Activated naive CD8-positive, alpha-beta T cell treated with anti-CD3 and anti-CD28 coated beads, Interleukin-2, amount 50 U/mL, for 24 hours (primary cell): ENCODE results near the gene TMEM184A.
A peak's percentile ranks its signal among the peaks of the same experiment; 100 is the strongest.

Experiments used
- ATAC-seq: fragments of 150-1000 bp; cut with Tn5 transposase; one replicate; pipeline ENCODE4 v1.10.0; 2021
- DNase-seq: peaks from one replicate; pipeline ENCODE4 v3.0.0; 2021
- H3K27ac Mint-ChIP-seq: one replicate; pipeline ENCODE4 v1.8.0; 2021; ENCODE audit warnings: mild to moderate bottlenecking, mixed read lengths
- H3K27me3 Mint-ChIP-seq: one replicate; pipeline ENCODE4 v1.8.0; 2021; ENCODE audit warnings: mixed read lengths
- H3K36me3 Mint-ChIP-seq: one replicate; pipeline ENCODE4 v1.8.0; 2021; ENCODE audit warnings: low read depth, mixed read lengths
- H3K4me1 Mint-ChIP-seq: one replicate; pipeline ENCODE4 v1.8.0; 2021; ENCODE audit warnings: mixed read lengths
- H3K4me3 Mint-ChIP-seq: one replicate; pipeline ENCODE4 v1.8.0; 2021; ENCODE audit warnings: mild to moderate bottlenecking, moderate library complexity, mixed read lengths
- H3K9me3 Mint-ChIP-seq: one replicate; pipeline ENCODE4 v1.8.0; 2021; ENCODE audit warnings: mixed read lengths

The TMEM184A gene

DNA sequence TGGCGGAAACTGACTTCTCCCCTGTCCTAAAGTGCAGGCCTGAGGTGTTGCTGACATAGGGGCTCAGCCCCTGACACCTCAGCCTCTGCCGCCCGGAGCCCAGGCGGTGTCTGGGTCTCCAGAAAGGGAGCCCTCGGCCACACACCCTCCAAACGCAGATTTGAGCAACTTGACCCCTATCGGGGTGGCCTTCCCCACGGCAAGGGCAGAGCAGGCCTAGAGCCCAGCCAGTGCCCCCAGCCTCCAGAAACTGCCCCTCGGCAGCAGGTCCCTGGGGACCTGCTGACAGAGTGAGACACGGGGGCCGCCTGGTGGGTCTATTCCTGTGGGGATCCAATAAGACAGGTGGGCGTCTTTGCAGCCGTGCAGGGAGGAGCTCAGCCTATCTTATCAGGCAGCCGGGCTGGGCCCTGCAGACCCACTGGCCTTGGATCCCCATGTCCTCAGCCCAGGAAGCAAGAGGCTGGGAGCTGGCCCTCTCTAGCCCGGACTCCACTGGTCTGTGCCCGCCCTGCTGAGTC lies 11.0 kb downstream of the TMEM184A start:
- Mint-ChIP-seq H3K36me3 (no peaks in the 10 kb centered on the region), H3K4me3 (no peak overlapping the region)

DNA sequence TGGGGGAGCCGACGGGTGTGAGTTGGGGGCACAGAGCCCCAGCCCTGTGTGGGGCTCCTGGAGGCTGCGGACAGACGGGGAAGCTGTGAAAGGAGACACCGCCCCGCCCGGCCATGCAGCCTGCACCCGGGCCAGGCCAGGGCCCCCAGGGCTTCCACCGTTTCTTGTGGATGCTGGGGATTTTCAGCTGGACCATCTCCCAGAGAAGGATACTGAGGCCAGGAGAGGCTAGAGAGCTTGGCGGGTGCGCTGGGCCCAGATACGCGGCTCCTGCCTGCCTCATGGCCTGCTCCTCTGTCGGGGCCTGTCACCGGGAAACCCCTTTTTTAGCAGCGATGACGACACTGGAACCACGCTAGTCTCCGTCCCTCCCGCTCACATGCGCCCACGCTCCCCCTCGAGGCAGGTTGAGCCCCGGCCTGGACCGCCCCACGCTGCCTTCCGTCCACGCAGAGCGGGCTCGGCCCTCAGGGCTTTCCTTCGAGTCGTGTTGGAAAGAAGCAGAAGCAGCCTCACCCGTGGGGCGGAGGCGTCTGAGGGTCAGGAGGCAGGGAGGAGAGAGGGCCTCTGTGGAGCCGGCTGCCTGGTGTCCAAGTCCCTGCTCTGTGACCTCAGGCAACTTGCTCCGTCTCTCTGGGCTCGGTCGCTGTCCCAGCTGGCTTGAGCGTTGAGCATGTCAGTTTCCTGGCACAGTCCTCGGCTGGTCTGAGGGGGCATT lies 11.7 kb downstream of the TMEM184A start:
- ATAC-seq, result no peak
- H3K27ac Mint-ChIP-seq, result no peak overlapping the region
- H3K9me3 Mint-ChIP-seq, result no peaks in the 10 kb centered on the region
- H3K27me3 Mint-ChIP-seq, result no peaks in the 10 kb centered on the region
- no peaks in the 10 kb centered on the region for H3K4me1 Mint-ChIP-seq
- DNase-seq, result no peak
- H3K36me3 Mint-ChIP-seq, result no peaks in the 10 kb centered on the region
- no peak overlapping the region for H3K4me3 Mint-ChIP-seq

More for the DNA sequence above, 11.0 kb downstream of the TMEM184A start:
- no peak for ATAC-seq
- no peak for DNase-seq
- Mint-ChIP-seq H3K27ac (no peak overlapping the region), H3K9me3 (no peaks in the 10 kb centered on the region), H3K27me3 (no peaks in the 10 kb centered on the region), H3K4me1 (no peaks in the 10 kb centered on the region)

DNA sequence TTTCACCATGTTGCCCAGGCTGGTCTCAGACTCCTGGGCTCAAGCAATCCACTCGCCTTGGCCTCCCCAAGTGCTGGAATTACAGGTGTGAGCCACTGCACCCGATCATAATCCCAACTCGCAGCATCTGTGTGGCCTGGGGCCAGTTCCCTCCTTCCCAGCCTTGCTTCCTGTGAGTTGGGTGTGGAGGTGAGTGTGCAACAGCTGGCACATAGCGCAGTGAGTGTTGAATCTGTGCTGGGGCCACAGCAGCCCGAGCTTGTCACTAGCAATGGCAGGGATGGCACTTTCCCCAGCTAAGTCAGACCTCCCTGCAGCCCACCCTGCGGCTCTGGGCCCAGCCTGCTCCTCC lies 12.2 kb downstream of the TMEM184A start:
- Mint-ChIP-seq H3K4me1 (no peaks in the 10 kb centered on the region), H3K4me3 (no peak overlapping the region), H3K27me3 (no peaks in the 10 kb centered on the region), H3K36me3 (no peaks in the 10 kb centered on the region), H3K27ac (no peak overlapping the region), H3K9me3 (no peaks in the 10 kb centered on the region)
- ATAC-seq (no peak), DNase-seq (no peak)

DNA sequence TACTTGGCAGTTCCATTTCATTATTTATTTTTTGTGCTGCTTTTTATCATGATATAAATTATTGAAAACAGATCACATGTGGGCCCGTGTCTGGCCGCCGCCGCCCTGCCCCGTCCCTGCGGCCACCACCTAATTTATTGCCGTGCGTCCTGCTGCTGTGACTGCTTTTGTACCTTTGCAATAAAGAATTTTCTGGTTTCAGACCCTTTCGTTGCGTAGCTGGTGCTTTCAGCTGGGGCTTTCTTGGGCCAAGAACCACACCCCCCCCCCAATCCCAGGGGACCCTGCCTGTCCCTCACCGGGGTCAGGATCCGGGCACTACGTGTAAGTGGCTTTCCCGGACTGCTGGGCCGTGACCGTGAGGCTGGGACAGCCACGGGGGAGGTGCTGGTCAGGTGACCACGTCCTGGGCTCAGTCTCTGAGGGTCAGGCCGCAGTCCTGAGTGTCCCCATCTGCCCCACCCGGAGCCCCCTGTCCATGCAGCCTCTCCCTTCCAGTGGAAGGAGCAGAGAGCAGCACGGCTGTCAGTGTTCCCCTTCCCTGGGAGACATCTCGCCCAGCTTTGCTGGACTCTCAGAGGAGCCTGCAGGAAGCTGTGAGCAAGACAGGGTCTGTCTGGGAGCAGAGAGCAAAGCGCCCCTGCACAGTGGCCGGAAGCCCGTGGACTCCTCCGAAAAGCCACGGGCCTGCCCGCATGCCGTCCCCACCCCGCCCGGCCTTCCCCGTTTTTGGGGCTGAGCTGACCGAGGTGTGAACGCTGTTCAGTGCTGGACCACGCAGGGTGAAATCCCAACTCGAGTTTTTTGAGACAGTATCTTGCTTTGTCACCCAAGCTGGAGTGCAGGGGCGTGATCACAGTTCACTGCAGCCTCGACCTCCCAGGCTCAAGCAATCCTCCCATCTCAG lies 12.9 kb downstream of the TMEM184A start:
- Mint-ChIP-seq H3K27me3 (no peaks in the 10 kb centered on the region), H3K9me3 (no peaks in the 10 kb centered on the region), H3K27ac (no peak overlapping the region), H3K4me1 (no peaks in the 10 kb centered on the region), H3K4me3 (no peak overlapping the region), H3K36me3 (no peaks in the 10 kb centered on the region)
- no peak for ATAC-seq
- no peak for DNase-seq

DNA sequence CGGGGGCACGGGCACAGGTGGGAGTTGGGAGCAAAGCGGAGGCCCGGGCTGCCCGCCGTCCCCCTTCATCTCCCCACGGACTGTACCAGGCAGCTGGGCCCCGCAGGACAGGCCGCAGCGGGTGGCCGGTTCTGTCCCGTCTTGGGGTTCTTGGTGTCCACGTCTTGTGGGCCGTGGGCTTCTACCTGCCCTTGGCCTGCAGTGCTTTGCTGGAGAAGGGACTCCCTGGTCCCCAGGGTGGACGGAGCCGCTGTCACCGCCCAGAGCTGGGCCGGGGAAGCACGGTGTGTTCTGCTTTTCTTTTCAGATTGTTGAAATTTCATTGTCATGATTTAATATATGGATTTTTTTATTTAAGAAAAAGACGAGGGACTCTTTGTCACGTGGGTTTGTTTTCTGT lies 13.7 kb downstream of the TMEM184A start:
- Mint-ChIP-seq H3K27ac (no peak overlapping the region), H3K27me3 (no peaks in the 10 kb centered on the region), H3K36me3 (peaks cover 1% of the 10 kb centered on the region), H3K4me1 (peaks cover 2% of the 10 kb centered on the region), H3K4me3 (no peak overlapping the region), H3K9me3 (no peaks in the 10 kb centered on the region)
- ATAC-seq (no peak), DNase-seq (no peak)

DNA sequence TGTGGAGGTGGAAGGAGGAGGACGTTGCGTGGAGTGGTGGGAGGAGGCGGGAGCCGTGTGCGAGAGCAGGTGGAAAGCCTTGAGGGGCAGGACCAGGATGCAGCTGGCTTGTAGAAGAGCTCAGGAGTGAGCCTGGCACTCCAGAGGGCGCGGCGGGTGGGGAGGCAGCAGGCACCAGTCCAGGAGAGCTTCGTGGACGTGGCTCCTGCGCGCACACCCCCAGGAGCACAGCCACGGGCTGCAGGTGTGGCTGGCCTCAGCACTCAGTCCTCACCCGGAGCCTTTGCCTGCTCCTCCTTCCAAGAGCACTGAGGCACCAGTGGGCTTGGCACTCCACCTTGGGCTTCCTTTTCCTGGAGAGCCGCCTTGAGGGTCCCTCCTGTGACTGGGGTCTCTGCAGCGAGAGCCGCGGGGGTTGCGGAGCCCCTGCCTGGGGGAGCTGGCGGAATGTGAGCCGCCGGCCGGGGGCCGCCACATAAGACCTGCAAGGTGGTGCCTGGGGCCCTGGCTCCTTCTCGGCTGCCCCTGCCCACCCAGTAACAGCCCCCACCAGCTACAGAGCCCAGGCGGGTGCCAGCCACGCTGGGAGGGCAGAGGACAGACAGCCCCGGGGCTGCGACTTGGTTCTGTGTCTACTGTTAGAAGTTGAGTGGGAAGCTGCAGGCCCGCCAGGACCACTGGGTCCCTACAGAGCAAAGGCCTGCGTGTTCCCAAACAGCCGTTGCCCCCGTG lies 14.4 kb downstream of the TMEM184A start:
- Mint-ChIP-seq H3K4me1 (peaks cover 2% of the 10 kb centered on the region), H3K27me3 (no peaks in the 10 kb centered on the region), H3K36me3 (peaks cover 1% of the 10 kb centered on the region), H3K4me3 (no peak overlapping the region), H3K9me3 (no peaks in the 10 kb centered on the region), H3K27ac (no peak overlapping the region)
- ATAC-seq (no peak), DNase-seq (no peak)

DNA sequence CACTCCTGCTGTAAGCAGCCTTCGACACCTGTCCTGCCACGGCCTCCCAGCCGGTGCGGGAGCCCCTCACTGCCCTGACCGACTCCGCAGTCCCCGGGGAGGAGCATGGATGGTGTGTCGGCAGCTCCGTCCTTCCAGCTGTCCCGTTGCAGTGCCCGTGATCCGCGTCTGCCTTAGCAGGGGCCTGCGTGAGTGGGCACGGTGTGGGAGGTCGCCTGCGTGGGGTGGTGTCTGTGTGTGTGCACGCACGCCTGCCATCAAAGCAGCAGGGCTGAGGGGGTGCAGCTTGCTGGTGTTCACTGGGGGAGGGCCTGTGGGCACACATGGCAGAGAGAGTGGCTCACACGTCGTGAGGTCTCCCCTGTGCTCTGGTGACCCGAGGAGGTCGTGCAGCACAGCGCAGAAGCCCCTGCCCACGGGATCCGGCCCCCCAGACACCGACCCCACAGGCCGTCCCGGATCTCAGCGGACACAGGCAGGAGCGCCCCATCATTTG lies 15.2 kb downstream of the TMEM184A start:
- Mint-ChIP-seq H3K9me3 (no peaks in the 10 kb centered on the region), H3K27ac (no peak overlapping the region), H3K27me3 (no peaks in the 10 kb centered on the region), H3K36me3 (peaks cover 1% of the 10 kb centered on the region), H3K4me1 (peaks cover 6% of the 10 kb centered on the region), H3K4me3 (no peak overlapping the region)
- ATAC-seq (no peak), DNase-seq (no peak)

DNA sequence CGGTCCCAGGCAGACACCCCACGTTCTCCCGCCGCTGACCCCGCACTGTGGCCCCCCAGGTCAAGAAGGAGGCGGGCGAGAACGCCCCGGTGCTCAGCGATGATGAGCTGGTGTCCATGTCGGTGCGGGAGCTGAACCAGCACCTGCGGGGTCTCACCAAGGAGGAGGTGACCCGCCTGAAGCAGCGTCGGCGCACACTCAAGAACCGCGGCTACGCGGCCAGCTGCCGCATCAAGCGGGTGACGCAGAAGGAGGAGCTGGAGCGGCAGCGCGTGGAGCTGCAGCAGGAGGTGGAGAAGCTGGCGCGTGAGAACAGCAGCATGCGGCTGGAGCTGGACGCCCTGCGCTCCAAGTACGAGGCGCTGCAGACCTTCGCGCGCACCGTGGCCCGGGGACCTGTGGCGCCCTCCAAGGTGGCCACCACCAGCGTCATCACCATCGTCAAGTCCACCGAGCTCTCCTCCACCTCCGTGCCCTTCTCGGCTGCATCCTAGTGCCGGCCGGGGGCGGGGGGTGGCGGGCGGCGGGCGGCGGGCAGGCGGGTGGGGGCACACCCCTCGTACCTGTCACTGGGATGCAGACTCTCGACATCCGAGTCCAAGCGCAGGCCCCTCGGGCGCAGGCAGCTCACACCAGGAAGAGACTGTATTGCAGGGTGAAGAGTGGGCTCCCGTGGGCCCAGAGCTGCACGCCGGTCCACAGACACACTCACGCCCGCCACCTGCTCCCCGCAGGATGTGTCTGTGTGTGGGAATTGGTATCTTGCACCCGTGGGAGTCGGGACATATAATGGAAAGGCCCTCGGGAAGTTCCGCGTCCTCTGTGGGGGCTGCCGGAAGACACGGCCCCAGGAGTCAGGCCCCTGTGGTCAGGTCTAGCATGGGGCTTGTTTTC lies 15.9 kb downstream of the TMEM184A start:
- Mint-ChIP-seq H3K4me1 (peaks cover 6% of the 10 kb centered on the region), H3K9me3 (no peaks in the 10 kb centered on the region), H3K4me3 (no peak overlapping the region), H3K27me3 (no peaks in the 10 kb centered on the region), H3K27ac (no peak overlapping the region), H3K36me3 (peaks cover 1% of the 10 kb centered on the region)
- ATAC-seq (no peak), DNase-seq (no peak)

DNA sequence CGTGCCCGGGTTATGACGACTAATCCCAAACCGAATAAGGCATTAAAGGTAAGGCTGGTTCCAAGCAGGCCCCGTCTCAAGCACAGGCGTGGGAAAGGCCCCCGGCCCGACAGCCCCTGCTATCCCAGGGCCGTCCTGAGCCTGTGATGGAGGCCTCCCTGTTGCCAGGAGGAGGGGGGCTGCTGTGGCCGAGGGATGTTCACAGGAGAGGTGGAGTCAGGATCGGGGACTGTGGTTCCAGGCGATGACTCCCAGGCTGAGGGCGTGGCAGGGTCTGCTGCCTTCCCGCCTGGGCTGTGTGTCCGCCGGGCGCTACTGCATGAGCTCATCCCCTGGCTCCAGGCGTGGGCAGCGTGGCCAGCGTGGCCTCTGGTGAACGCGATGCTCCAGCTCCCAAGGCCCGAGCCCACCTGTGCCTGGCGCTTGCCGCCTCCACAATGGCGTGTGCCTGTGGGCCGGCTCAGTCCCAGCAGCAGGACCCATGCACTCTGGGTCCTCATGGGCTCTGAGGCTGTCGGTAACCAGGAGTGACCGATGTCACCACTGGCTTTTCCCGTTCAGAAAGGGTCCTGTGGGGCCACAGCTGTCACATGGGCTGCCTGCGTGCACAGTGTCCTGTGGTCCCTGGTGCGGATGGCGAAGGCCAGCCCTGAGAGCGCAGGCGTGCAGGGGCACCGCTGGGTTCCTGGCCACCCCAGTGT lies 16.7 kb downstream of the TMEM184A start:
- DNase-seq (no peak), ATAC-seq (no peak)
- Mint-ChIP-seq H3K27ac (no peak overlapping the region), H3K4me3 (no peak overlapping the region), H3K9me3 (no peaks in the 10 kb centered on the region), H3K27me3 (no peaks in the 10 kb centered on the region), H3K36me3 (peaks cover 1% of the 10 kb centered on the region), H3K4me1 (peaks cover 10% of the 10 kb centered on the region)

DNA sequence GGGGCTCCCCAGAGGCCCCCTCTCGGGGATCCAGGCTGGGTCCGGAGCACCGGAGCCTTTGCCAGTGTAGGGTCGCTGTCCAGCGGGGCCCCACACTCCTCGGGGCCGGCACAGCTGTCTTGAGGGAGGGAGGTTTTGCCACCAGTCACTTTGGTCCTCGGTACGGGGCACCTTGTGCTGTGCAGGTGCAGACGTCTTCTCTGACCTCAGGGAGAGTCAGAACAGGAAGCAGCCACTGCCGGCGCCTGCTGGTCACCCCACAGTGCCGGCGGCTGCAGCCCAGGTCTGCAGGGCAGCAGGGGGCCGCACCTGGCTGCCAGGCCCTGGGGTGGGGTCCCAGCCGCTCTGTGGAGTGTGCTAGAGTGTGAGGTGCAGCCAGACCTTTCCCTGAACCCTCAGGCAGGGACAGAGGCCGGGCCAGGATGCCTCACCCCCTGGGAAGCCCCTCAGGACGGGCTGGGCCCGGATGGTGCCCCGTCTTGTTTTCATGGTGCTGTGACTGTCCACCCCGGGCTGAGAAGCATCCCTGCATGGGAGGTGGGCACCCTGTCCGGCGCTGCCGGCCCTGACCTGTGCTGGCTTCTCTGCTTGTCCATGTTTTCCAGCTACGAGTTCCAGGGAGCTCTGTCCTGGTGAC lies 17.3 kb downstream of the TMEM184A start:
- no peak for ATAC-seq
- H3K36me3 Mint-ChIP-seq, result peaks cover 1% of the 10 kb centered on the region
- no peaks in the 10 kb centered on the region for H3K9me3 Mint-ChIP-seq
- DNase-seq, result no peak
- H3K4me3 Mint-ChIP-seq, result no peak overlapping the region
- no peak overlapping the region for H3K27ac Mint-ChIP-seq
- peaks cover 12% of the 10 kb centered on the region for H3K4me1 Mint-ChIP-seq
- H3K27me3 Mint-ChIP-seq, result no peaks in the 10 kb centered on the region

DNA sequence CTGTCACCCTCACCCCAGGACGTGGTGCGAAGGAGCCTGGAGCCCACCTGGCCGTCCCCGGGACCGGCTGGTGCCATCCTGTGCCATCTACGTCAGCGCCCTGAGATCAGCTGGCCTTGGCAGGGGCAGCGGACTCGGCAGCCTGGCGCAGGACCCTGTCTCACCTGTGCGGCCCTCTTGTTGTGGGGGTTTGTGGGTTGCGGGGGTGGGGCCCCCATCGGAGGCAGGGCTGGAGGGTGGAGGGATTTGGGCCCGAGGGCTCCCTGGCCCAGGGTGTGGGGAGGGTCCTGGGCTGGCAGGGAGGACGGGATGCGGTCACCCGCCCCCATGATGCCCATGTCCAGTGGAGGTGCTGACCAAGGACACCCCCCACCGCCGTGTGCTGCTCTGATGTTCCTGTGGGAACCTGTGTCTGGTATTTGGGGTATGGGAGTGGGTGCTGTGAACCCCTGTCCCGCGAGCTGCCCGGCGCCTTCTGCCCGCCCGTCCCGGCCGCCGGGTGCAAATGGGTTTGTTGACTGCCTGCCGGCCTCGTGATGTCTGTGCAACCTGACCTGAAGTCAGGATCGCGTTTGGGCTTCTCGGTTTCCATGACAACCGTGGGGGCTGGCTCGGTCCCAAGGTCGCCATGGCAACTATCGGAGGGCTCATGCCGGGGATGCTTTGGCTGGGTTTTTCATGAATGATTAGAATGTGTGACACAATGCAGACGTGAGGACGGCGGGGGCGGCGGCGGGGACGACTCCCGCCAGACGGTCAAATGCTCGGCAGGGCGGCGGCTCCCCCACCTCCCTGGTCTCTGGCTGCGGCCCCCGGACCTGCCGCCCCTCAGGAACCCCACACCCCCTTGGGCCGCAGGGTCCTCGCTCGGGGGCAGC lies 18.2 kb downstream of the TMEM184A start:
- peaks cover 21% of the 10 kb centered on the region for H3K4me1 Mint-ChIP-seq
- no peak overlapping the region for H3K4me3 Mint-ChIP-seq
- ATAC-seq (no peak), DNase-seq (no peak)
- H3K27me3 Mint-ChIP-seq, result no peaks in the 10 kb centered on the region
- no peaks in the 10 kb centered on the region for H3K9me3 Mint-ChIP-seq
- peaks cover 1% of the 10 kb centered on the region for H3K36me3 Mint-ChIP-seq
- H3K27ac Mint-ChIP-seq, result peak overlapping the region; percentile 77

DNA sequence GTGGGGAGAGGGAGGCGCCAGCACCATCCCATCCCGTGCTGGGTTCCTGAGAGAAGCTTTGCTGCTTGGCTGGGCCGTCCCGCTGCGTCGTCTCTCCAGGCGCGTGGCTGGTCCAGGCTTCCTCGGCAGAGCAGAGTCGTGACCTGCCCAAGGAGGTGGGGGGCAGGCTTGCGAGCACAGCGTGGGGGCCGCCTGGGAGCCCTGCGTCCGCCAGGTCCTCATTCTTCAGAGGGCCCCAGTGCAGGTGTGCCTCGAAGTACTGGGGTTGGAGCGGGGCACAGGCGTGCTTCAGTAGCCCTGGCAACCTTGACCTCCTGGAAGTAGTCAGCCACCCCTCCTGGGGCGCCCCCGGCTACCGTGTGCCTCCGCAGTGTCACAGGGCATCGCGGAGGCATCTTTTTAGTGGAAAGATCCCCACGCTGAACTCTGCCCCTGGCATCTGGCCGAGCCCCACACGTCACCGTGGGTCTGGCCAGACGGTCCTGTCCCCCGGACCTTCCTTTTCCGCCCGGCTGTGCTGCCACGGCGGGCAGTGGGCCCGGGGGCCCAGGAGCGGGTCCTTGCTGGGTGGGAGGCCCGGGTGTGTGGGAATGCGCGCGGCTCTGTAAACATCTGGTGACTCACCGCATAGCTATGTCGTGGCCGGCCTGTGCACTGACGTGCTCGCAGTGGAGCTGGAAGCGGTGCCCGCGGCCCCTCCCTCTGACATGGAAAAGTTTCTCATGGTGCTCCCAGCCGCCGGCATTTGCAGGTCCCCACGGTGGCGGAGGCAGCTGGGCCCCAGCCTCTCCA lies 19.1 kb downstream of the TMEM184A start:
- Mint-ChIP-seq H3K4me1 (peaks cover 27% of the 10 kb centered on the region), H3K4me3 (no peak overlapping the region), H3K27me3 (no peaks in the 10 kb centered on the region), H3K9me3 (no peaks in the 10 kb centered on the region), H3K36me3 (peaks cover 1% of the 10 kb centered on the region), H3K27ac (no peak overlapping the region)
- DNase-seq (no peak), ATAC-seq (no peak)
